HFF-Myc (cell line): ENCODE results near the gene PRIMPOL.

Experiments used
- DNase-seq: peaks from one replicate; pipeline ENCODE4 v3.0.0-alpha.2; 2011; ENCODE audit warnings: low read depth; ENCODE audit errors: extremely low read depth
- H3K4me3 ChIP-seq: replicated peaks from 2 replicates; pipeline ENCODE4 v1.5.1; 2011; ENCODE audit warnings: low read depth, mild to moderate bottlenecking, control low read depth, low read length
- TF ChIP-seq, protein P1 (sequence below): IDR thresholded peaks from 2 replicates; pipeline ENCODE4 v1.5.1; 2012; ENCODE audit warnings: mild to moderate bottlenecking, low read depth, low read length, control low read depth; ENCODE audit errors: missing control alignments

The PRIMPOL gene

GRCh38 chr4:184743650-184744049 lies 94.1 kb downstream of the PRIMPOL start:
- no peak for DNase-seq
- no peak overlapping the region for H3K4me3 ChIP-seq
- TF ChIP-seq, protein P1, sequence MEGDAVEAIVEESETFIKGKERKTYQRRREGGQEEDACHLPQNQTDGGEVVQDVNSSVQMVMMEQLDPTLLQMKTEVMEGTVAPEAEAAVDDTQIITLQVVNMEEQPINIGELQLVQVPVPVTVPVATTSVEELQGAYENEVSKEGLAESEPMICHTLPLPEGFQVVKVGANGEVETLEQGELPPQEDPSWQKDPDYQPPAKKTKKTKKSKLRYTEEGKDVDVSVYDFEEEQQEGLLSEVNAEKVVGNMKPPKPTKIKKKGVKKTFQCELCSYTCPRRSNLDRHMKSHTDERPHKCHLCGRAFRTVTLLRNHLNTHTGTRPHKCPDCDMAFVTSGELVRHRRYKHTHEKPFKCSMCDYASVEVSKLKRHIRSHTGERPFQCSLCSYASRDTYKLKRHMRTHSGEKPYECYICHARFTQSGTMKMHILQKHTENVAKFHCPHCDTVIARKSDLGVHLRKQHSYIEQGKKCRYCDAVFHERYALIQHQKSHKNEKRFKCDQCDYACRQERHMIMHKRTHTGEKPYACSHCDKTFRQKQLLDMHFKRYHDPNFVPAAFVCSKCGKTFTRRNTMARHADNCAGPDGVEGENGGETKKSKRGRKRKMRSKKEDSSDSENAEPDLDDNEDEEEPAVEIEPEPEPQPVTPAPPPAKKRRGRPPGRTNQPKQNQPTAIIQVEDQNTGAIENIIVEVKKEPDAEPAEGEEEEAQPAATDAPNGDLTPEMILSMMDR: no peak

DNA sequence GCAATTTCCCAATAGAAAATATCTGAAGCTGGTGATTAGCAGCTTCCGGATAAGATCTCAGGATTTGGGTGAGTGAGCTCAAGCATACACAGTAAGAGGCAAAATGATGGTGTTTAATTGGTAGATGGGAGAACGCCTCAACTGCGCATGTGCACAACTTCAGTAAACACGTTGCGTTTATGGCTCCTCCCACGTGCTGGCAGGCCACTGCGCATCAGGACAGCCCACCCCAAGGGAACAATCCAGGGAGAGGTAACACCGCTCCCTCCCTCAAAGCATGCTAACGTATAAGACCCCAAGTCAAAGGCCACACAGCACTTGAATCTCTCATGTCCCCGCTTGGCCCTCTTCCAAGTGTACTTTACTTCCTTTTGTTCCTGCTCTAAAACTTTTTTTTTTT lies 94.7 kb downstream of the PRIMPOL start:
- DNase-seq: no peak
- TF ChIP-seq, protein P1: no peak
- no peak overlapping the region for H3K4me3 ChIP-seq
